SU-DHL-6 (cell line): Measurements from ENCODE around the gene KRT15.

Source experiments
- H2AFZ ChIP-seq: fragments of 200-600 bp; sonication (generic); 2 replicates; pipeline ENCODE4 v1.6.1; 2014; ENCODE audit warnings: low read depth, mild to moderate bottlenecking, moderate library complexity, mixed read lengths, antibody characterized with exemption, low read length; ENCODE audit not compliant: severe bottlenecking
- H3F3A ChIP-seq: fragments of 200-600 bp; shearing (Covaris generic); 2 replicates; pipeline ENCODE4 v1.6.0; 2016; ENCODE audit warnings: antibody characterized with exemption, mild to moderate bottlenecking; ENCODE audit not compliant: insufficient read depth
- H3K27ac ChIP-seq: fragments of 200-600 bp; sonication (generic); 2 replicates; pipeline ENCODE4 v1.5.1; 2016; ENCODE audit warnings: low read depth, mild to moderate bottlenecking, low read length, moderate library complexity, mixed read lengths
- H3K27me3 ChIP-seq: fragments of 200-600 bp; sonication (generic), shearing (Covaris generic); 2 replicates; pipeline ENCODE4 v1.6.0; 2014; ENCODE audit warnings: mild to moderate bottlenecking, low read length
- H3K36me3 ChIP-seq: fragments of 200-600 bp; sonication (generic); 2 replicates; pipeline ENCODE4 v1.6.1; 2014; ENCODE audit warnings: mild to moderate bottlenecking, low read length, mixed read lengths
- H3K4me2 ChIP-seq: fragments of 300-600, 200-600 bp; shearing (Covaris generic), sonication (generic); 2 replicates; pipeline ENCODE4 v1.6.0; 2014; ENCODE audit warnings: low read length, low read depth, mild to moderate bottlenecking; ENCODE audit not compliant: poor library complexity, severe bottlenecking
- H3K4me3 ChIP-seq: fragments of 200-600 bp; sonication (generic); 2 replicates; pipeline ENCODE4 v1.5.1; 2014; ENCODE audit warnings: antibody characterized with exemption, low read length, mild to moderate bottlenecking, mixed read lengths; ENCODE audit not compliant: insufficient read depth, poor library complexity, severe bottlenecking
- H3K79me2 ChIP-seq: fragments of 200-600 bp; sonication (generic); 2 replicates; pipeline ENCODE4 v1.6.1; 2014; ENCODE audit warnings: mild to moderate bottlenecking, low read length, moderate library complexity; ENCODE audit not compliant: insufficient read depth
- H3K9ac ChIP-seq: fragments of 200-600 bp; sonication (generic); 2 replicates; pipeline ENCODE4 v1.7.0; 2014; ENCODE audit warnings: mild to moderate bottlenecking, low read length
- H3K9me2 ChIP-seq: fragments of 200-600 bp; sonication (generic); replicated peaks from 2 replicates; pipeline ENCODE4 v1.6.1; 2014; ENCODE audit warnings: low read length; ENCODE audit not compliant: insufficient read depth
- H3K9me3 ChIP-seq: fragments of 200-600 bp; sonication (generic); 2 replicates; pipeline ENCODE4 v1.6.1; 2014; ENCODE audit warnings: low read length, mixed read lengths; ENCODE audit not compliant: insufficient read depth
- H4K20me1 ChIP-seq: fragments of 200-600 bp; sonication (generic); 2 replicates; pipeline ENCODE4 v1.6.1; 2014; ENCODE audit warnings: low read depth, mild to moderate bottlenecking, antibody characterized with exemption, low read length, moderate library complexity, mixed read lengths
- EZH2phosphoT487 ChIP-seq: fragments of 200-600 bp; sonication (generic), shearing (Covaris generic); conservative IDR thresholded peaks from 2 replicates; pipeline ENCODE4 v1.6.1; 2018; ENCODE audit warnings: mild to moderate bottlenecking, antibody characterized with exemption, low read length, moderate library complexity, mixed read lengths
- TF ChIP-seq, protein P1 (sequence below): fragments of 200-600 bp; sonication (generic); IDR thresholded peaks from one replicate; pipeline ENCODE4 v1.5.1; 2017; ENCODE audit warnings: antibody characterized with exemption, mild to moderate bottlenecking, low read length, moderate library complexity; ENCODE audit not compliant: insufficient read depth, poor library complexity, severe bottlenecking

Gene KRT15

DNA sequence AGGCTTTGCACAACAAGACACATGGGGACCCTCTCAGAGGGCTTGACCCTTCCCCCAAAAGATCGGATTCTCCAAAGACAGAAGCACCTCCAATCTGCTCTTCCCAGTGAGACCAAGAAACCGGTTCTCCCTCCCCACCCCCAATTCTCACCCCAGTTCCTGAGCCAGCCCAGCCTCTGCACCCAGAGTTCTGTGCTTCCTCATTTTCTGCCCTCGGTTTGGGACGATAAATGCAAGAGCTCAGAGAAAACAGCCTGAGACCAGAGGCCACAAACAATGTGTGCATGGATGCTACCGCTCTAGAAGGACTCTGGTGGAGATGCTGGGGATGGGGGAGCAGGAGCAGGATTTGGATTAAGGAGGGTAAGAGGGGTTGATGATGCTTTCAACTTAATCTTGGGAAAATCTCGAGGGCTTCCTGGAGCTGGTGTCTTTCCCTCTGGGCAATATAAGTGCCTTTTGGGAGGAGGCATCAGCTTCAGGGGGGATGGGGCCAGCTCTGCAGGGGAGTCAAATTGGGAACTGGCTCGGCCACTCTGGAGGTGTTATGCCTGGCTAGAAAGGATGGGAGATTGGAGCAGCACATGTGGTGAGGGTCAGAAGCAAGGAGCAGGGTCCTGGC is 6.0 kb downstream of the KRT15 start:
- Histone ChIP-seq H4K20me1 (no peaks in the 10 kb centered on the region), H3K27me3 (no peaks in the 10 kb centered on the region), H3K27ac (no peak overlapping the region), H3K9ac (no peak overlapping the region), H3K79me2 (no peaks in the 10 kb centered on the region), H3K9me3 (no peaks in the 10 kb centered on the region), H2AFZ (no peak overlapping the region), H3F3A (no peaks in the 10 kb centered on the region), H3K9me2 (no peaks in the 10 kb centered on the region), H3K4me3 (no peak overlapping the region), H3K4me2 (no peak overlapping the region), H3K36me3 (no peaks in the 10 kb centered on the region)
- TF ChIP-seq, protein P1, sequence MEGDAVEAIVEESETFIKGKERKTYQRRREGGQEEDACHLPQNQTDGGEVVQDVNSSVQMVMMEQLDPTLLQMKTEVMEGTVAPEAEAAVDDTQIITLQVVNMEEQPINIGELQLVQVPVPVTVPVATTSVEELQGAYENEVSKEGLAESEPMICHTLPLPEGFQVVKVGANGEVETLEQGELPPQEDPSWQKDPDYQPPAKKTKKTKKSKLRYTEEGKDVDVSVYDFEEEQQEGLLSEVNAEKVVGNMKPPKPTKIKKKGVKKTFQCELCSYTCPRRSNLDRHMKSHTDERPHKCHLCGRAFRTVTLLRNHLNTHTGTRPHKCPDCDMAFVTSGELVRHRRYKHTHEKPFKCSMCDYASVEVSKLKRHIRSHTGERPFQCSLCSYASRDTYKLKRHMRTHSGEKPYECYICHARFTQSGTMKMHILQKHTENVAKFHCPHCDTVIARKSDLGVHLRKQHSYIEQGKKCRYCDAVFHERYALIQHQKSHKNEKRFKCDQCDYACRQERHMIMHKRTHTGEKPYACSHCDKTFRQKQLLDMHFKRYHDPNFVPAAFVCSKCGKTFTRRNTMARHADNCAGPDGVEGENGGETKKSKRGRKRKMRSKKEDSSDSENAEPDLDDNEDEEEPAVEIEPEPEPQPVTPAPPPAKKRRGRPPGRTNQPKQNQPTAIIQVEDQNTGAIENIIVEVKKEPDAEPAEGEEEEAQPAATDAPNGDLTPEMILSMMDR: no peak
- no peak for TF ChIP-seq EZH2phosphoT487

DNA sequence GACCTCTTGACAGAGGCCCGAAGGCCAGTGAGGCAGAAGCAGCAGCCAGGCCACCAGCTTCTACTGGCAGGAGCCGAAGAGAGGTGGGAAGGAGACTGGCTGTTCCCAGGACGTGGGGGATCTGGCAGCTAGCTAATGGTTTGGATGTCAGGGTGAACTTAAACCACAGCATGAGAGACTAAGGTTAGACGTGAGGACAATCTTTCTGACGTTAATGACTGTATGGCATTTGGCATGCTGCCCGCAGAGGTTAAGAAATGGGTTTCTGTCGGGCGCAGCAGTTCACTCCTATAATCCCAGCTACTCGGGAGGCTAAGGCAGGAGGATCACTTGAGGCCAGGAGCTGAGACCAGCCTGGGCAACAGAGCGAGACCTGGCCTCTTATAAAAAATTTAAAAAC is 7.0 kb downstream of the KRT15 start:
- Histone ChIP-seq H3K9ac (no peak overlapping the region), H3K9me2 (no peaks in the 10 kb centered on the region), H3K4me2 (no peak overlapping the region), H3F3A (no peaks in the 10 kb centered on the region), H3K79me2 (no peaks in the 10 kb centered on the region), H4K20me1 (no peaks in the 10 kb centered on the region), H3K27ac (no peak overlapping the region), H3K4me3 (no peak overlapping the region), H3K27me3 (no peaks in the 10 kb centered on the region), H3K36me3 (no peaks in the 10 kb centered on the region), H2AFZ (no peak overlapping the region), H3K9me3 (no peaks in the 10 kb centered on the region)
- TF ChIP-seq, protein P1: no peak
- TF ChIP-seq EZH2phosphoT487: no peak

DNA sequence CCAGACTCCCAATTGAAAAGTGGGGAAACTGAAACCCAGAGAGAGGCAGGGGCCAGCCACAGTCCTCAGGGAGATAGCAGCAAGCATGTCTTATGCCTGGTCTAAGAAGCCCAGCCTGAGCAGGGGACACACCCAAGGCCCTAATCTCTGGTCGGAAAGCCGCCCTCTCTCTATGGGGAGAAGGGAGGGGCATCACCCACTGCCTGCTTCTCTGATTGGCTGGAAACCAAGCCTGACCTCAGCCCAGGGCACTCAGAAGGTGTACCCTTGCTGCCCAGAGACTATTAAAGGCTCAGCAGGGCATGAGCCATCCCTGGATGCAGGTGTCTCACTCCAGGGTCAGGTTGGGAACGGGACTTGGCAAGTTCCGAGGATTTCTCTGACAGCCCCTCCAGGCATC is 7.6 kb downstream of the KRT15 start:
- H3K9ac ChIP-seq: no peak overlapping the region
- no peak overlapping the region for H3K27ac ChIP-seq
- H3K9me3 ChIP-seq: no peaks in the 10 kb centered on the region
- no peaks in the 10 kb centered on the region for H3F3A ChIP-seq
- TF ChIP-seq, protein P1: no peak
- no peak for TF ChIP-seq EZH2phosphoT487
- no peak overlapping the region for H3K4me2 ChIP-seq
- H3K79me2 ChIP-seq: no peaks in the 10 kb centered on the region
- no peaks in the 10 kb centered on the region for H3K27me3 ChIP-seq
- no peaks in the 10 kb centered on the region for H3K9me2 ChIP-seq
- H4K20me1 ChIP-seq: no peaks in the 10 kb centered on the region
- no peak overlapping the region for H3K4me3 ChIP-seq
- H3K36me3 ChIP-seq: no peaks in the 10 kb centered on the region
- no peak overlapping the region for H2AFZ ChIP-seq
